ENCODE measurements around the gene PAQR9. TPM values are rescaled to one million over a fixed set of nuclear protein-coding genes. Genes with fewer than 3 reads are reported as not detected.
"Not testable (repeated sequence)": the region's sequence is repeated elsewhere in the genome, so short reads cannot be mapped to it uniquely, and the experiment has no call there.

The PAQR9 gene, protein sequence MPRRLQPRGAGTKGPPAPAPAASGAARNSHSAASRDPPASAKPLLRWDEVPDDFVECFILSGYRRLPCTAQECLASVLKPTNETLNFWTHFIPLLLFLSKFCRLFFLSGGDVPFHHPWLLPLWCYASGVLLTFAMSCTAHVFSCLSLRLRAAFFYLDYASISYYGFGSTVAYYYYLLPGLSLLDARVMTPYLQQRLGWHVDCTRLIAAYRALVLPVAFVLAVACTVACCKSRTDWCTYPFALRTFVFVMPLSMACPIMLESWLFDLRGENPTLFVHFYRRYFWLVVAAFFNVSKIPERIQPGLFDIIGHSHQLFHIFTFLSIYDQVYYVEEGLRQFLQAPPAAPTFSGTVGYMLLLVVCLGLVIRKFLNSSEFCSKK
- polyA plus RNA-seq (ENCODE audit: insufficient read length in 3 of 3): under 1 TPM; 0.44 to 0.60 (median 0.47) TPM

GRCh38 chr3:142963516-142964448 is at the start of gene PAQR9:
Gene PAQR9 (minus strand): TSS chr3:142963674. CDS start chr3:142963336, 338 bp downstream.
- DNase-seq (ENCODE audit: low read depth in 3 of 3, low spot score in 2 of 3): no peak

DNA sequence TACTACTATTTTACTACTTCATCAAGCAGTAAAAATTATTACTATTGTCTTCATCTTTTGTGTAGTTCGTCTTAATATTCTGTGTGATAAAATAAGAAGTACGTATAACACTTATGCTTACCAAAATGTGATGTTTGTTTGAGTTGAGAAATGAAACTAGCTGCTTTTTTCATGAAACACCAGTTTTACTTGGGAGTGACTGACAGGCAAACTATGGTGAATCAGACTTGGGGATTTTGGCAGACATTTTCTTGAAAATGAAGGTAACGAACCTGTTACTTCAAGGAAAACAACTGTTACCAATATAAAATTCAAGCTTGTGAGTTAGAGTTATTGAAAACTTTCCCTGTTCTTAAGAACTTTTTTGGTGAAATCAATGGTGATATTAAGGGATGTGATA is 48.2 kb upstream of the PAQR9 start:
- DNase-seq (ENCODE audit: low read depth in 3 of 3, low spot score in 2 of 3): no peak

GRCh38 chr3:143010024-143010423 is 46.5 kb upstream of the PAQR9 start:
- no peak for DNase-seq (ENCODE audit: low read depth in 3 of 3, low spot score in 2 of 3)

DNA sequence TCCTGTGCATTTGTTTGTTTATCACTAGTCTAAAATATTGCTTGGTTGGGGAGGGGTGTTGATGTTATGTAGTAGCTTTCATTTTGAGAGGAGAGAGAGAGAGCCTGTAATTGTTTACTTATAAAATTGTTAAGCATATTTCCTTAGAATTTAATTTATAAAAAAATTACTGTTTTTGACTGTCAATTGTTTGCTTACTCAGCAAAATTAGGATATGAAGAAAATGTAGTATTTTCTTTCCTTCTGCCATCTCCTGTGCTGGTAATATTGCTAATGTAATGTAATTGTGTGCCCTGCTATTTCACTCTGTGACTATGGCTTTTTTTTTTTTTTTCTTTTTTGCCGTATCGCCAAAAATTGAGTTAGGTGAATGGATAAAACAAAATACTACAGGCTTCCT is 41.3 kb upstream of the PAQR9 start:
- no peak for DNase-seq (ENCODE audit: low read depth in 3 of 3, low spot score in 2 of 3)

DNA sequence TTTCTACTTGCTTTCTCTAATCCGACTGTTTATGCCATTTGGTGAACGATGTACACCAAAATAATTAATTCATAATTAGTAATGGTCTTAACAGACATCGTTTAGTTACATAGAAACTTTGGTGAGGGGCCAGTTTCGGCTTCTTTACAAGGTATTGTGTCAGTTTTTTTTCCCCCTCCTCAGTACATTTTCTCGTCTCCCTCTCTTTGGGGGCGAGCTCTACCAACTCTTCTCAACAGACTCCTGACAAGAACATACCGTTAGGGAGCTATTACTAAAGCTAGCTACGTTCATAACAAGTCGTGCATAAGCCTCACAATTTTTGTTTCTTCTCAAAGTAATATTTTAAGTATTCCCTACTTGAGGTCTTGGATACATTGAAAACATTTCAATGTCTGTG is 39.3 kb upstream of the PAQR9 start:
- DNase-seq (ENCODE audit: low read depth in 3 of 3, low spot score in 2 of 3): no peak

GRCh38 chr3:143002083-143002712 is 38.7 kb upstream of the PAQR9 start:
- DNase-seq (ENCODE audit: low read depth in 3 of 3, low spot score in 2 of 3): no peak

- DNase-seq (ENCODE audit: low read depth in 3 of 3, low spot score in 2 of 3): peak; percentile 96 to 97 (median 96)
These were observed 38.1 kb upstream of the PAQR9 start, which contains the start of gene U2SURP for GRCh38 chr3:143001369-143002082. Gene U2SURP (plus strand): TSS chr3:143001570. CDS start chr3:143001629, 59 bp downstream.

DNA sequence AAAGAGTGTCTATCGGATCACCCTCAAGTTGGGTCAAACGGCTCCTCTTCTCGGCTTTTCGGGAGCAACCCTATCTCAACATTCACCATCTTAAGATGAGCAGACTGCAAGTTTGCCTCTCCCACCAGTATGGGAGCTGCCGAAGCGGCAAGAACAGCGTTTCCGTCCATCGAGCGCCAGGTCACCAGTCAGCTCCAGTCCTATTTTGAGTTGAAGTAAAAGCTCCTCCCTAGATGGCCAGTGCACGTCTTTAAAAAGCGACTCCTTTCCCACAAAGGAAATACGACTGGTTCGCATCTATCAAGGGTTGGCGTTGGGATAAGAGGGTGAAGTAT is 37.5 kb upstream of the PAQR9 start:
- DNase-seq (ENCODE audit: low read depth in 3 of 3, low spot score in 2 of 3): no peak

- DNase-seq (ENCODE audit: low read depth in 3 of 3, low spot score in 2 of 3): no peak
These were observed 37.1 kb upstream of the PAQR9 start for GRCh38 chr3:143000528-143000927.

GRCh38 chr3:142999881-143000280 is 36.4 kb upstream of the PAQR9 start:
- no peak for DNase-seq (ENCODE audit: low read depth in 3 of 3, low spot score in 2 of 3)

DNA sequence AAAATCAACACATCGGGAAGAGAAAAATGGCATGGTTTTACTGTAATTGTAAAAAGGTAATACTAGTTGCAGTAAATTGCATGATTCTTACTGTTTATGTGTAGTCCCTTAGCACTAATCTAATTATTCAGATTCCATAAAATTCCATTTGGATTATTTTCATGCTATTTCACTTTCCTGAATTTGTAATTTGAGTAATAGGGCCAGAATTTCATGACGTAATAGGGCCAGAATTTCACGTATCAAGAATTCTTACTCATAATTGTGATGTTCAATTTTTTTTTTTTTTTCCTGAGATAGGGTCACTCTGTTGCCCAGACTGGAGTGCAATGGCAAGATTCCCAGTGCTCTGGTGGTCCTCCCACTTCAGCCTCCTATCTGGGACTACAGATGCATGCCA is 35.0 kb upstream of the PAQR9 start:
- DNase-seq (ENCODE audit: low read depth in 3 of 3, low spot score in 2 of 3): no peak

DNA sequence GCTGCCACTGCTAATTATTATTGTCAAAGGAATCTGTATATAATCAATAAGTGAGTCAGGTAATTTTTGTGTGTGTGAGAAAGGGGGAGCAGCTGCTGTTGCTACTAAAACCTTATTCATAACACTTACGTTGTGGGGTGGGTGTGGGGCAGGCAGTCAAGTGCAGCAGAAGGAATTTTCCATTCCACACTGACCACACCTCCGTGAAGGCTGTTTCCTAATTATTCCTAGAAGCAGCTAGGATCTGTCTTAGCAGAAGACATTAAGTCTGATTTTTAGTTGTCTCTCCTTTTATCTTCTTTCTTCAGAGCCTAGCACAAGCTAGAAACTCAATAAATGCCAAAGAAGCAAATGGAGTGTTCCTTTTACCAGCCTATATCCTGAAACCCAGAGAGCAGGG is 33.9 kb upstream of the PAQR9 start:
- no peak for DNase-seq (ENCODE audit: low read depth in 3 of 3, low spot score in 2 of 3)

DNA sequence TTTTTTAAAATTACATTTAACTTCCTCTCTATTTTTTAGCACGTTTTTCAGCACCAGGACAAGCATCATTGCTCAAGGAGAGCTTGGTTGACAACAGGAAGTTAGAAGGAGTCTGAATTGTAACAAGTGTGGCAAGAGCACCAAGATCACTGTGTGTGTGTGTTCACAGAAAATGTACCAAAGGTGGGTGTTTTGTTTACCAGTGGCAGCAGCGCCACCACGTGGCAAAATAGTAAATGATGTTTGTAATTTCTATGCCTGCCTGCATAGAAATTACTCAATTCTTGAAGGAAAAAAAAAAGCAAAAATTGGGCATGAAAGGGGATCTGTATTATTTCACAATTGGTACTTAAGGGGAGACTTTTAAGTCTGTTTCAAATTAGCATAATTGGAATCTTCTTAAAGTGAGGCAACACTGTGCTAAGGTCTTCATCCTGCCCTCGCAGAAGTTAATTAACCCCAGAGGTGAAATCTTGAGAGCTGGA is 30.5 kb upstream of the PAQR9 start:
- DNase-seq (ENCODE audit: low read depth in 3 of 3, low spot score in 2 of 3): peak in 1 of 3 donors; percentile 42

GRCh38 chr3:142992323-142992722 is 28.8 kb upstream of the PAQR9 start:
- DNase-seq (ENCODE audit: low read depth in 3 of 3, low spot score in 2 of 3): no peak

GRCh38 chr3:142990721-142991120 is 27.2 kb upstream of the PAQR9 start:
- no peak for DNase-seq (ENCODE audit: low read depth in 3 of 3, low spot score in 2 of 3)

- not testable (repeated sequence) for DNase-seq (ENCODE audit: low read depth in 3 of 3, low spot score in 2 of 3)
These were observed 25.4 kb upstream of the PAQR9 start for GRCh38 chr3:142988826-142989225.

DNA sequence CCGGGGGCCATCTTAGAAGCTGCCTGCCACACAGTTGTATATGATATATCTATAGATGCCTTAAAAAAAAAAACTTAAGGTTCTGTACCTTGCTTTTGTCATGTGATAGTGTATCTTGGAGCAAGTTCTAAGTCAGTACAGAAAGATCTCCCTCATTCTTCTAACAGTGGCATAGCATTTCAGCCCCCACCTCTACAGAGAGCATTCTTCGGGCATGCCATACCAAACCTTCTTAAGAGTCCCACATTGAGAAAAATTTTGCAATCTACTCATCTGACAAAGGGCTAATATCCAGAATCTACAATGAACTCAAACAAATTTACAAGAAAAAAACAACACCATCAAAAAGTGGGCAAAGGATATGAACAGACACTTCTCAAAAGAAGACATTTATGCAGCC is 24.7 kb upstream of the PAQR9 start:
- DNase-seq (ENCODE audit: low read depth in 3 of 3, low spot score in 2 of 3): not testable (repeated sequence)

- DNase-seq (ENCODE audit: low read depth in 3 of 3, low spot score in 2 of 3): no peak
These were observed 24.2 kb upstream of the PAQR9 start for GRCh38 chr3:142987707-142988106.

GRCh38 chr3:142987080-142987700 is 23.7 kb upstream of the PAQR9 start:
- DNase-seq (ENCODE audit: low read depth in 3 of 3, low spot score in 2 of 3): no peak

DNA sequence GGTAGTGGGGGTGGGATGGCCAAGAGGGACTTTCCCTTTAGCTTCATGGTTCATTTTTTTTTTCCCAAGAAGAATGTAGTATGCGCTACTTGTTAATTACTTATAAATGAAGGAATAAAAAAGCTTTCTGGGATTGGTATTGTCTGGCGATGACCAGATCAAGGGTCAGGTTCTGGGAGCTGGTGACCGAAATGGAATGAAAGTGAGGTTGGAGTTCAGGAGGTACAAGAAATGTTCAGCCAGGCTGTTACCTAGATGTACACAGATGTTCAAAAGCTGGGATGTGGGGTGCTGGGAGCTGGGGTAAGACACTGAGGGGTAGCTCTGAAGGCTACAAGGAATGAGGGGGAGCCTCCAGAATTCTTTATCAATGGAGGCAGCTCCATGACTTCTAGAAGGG is 20.8 kb upstream of the PAQR9 start:
- no peak for DNase-seq (ENCODE audit: low read depth in 3 of 3, low spot score in 2 of 3)

Measured in right renal cortex interstitium (tissue), 3 donors.